LNCaP clone FGC (cell line): ENCODE measurements around the gene TREML4.

Experiments used
- DNase-seq: peaks from one replicate; pipeline ENCODE4 v3.0.0-alpha.2; 2011; ENCODE audit warnings: low read depth
- H3K4me3 ChIP-seq: 2 replicates; pipeline ENCODE4 v1.5.1; 2011; ENCODE audit warnings: mild to moderate bottlenecking, low read depth, low read length, control low read depth
- CTCF ChIP-seq: IDR thresholded peaks from 2 replicates; pipeline ENCODE4 v1.5.1; 2012; ENCODE audit warnings: mild to moderate bottlenecking; ENCODE audit not compliant: control insufficient read depth, insufficient read depth; ENCODE audit errors: extremely low read depth

Gene TREML4

GRCh38 chr6:41272591-41273240, 44.6 kb downstream of the TREML4 start:
- no peak overlapping the region for H3K4me3 ChIP-seq
- no peak for TF ChIP-seq CTCF
- DNase-seq: no peak

- no peak for TF ChIP-seq CTCF
- no peak for DNase-seq
- H3K4me3 ChIP-seq: no peak overlapping the region
Measured at GRCh38 chr6:41273714-41274113, 45.6 kb downstream of the TREML4 start.

- H3K4me3 ChIP-seq: no peak overlapping the region
- no peak for DNase-seq
- TF ChIP-seq CTCF: no peak
Measured at GRCh38 chr6:41274256-41274655, 46.1 kb downstream of the TREML4 start.

GRCh38 chr6:41275489-41275888, 47.3 kb downstream of the TREML4 start:
- no peak for TF ChIP-seq CTCF
- no peak for DNase-seq

GRCh38 chr6:41277605-41278004, 49.5 kb downstream of the TREML4 start:
- TF ChIP-seq CTCF: no peak
- no peak for DNase-seq
- H3K4me3 ChIP-seq: no peak overlapping the region

More at GRCh38 chr6:41275489-41275888, 47.3 kb downstream of the TREML4 start:
- no peak overlapping the region for H3K4me3 ChIP-seq

GRCh38 chr6:41278699-41279405, 50.7 kb downstream of the TREML4 start:
- H3K4me3 ChIP-seq: no peak overlapping the region
- peak; percentile 27 for DNase-seq
- peak; percentile 51 for TF ChIP-seq CTCF

- DNase-seq: no peak
- TF ChIP-seq CTCF: no peak
- H3K4me3 ChIP-seq: no peak overlapping the region
Measured at GRCh38 chr6:41280381-41281057, 52.4 kb downstream of the TREML4 start.
